GM21528 (cell line): ENCODE results near the gene MYO18B.

Source experiments
- ATAC-seq: cut with Tn5 transposase; IDR thresholded peaks from one replicate; pipeline ENCODE4 v1.9.1; 2021; ENCODE audit warnings: mild to moderate bottlenecking, moderate library complexity; ENCODE audit not compliant: unreplicated experiment, low FRiP score

MYO18B gene

GRCh38 chr22:25816522-25817059 is 74.6 kb downstream of the MYO18B start:
- no peak for ATAC-seq

DNA sequence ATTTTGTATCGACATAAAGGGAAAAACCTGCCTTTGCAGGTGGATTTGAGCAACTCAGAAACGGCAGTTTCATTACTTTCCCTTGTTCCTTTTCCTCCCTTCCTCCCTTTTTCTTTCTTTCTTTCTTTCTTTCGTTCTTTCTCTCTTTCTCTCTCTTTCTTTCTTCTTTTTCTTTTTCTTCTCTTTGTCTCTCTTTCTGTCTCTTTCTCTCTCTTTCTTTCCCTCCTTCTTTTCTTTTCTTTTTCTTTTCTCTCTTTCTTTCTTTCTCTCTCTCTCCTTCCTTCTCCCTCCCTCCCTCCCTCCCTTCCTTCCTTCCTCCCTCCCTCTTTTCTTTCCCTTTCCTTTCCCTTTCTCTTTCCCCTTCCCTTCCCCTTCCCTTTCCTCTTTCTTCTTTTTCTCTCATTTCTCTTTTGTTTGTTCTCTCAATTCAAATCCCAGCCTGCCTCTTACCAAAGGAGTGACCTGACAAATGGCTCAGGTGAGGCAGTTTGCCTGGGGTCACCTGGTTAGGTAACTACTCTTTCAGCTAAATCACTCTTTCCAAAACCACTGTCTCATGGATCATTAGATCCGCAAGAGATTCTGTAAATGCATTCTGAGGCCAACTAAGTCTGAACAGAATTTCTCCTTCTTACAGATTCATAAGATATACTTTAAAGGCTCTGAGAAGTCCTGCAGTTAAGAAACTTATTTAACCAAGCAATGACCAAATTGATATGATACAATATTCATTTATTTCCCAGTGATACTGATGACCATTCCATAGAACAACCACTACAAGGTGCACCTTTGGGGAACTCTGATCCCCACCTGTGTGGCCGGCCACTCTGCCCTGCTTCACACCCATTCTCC is 75.3 kb downstream of the MYO18B start:
- no peak for ATAC-seq

DNA sequence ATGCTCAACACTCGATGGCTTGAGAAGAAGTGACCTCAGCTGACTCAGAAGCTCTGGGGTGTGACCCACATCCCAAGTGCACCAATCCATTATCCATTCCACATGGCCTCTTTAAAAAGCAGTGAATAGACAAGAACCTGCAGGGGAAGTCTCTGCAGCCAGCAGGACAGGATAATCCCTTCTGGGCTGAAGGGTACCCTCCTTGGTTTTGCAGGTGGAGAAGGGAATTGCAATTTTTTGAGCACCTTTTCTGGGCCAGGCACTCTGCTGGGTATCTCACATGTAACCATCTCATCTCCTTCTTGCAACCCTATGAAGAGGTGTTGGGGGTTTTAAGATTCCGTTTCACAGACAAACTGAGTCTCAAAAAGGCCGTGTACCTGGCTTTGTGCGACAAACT is 76.6 kb downstream of the MYO18B start:
- ATAC-seq, result no peak

DNA sequence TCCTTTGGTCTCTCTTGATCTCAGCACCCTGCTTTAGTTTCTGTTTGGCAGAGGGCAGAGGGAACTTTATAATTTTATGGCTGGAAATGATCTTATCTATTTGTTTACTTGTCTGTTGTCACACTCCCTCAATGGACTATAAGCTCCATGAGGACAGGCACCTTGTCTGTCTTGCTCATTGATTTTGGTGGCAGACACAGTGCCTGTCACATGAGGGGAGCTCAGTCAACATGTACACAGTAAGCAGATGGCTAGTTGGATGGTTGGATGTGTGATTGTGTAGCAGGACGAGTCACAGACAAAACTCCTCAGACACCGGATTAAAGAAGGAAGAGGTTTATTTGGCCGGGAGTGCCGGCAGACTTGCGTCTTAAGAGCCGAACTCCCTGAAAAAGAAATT is 80.4 kb downstream of the MYO18B start:
- no peak for ATAC-seq

DNA sequence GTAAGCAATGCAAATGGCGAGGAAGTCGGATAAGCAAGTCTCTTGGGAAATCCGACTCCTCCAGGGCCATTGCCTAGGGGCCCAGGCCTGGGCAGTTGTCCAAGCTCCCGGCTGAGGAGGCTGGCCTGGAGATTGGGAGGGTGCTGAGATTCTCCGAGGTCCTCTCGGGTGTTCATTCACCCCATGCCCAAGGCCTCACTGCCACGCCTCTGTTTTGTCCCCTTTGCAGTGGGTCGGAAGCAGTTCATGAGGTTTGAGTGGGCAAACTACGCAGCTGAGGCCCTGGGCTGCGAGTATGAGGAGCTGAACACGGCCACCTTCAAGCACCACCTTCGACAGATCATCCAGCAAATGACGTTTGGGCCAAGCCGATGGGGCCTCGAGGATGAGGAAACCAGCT is 81.3 kb downstream of the MYO18B start:
- ATAC-seq, result no peak

GRCh38 chr22:25824828-25825423 is 82.9 kb downstream of the MYO18B start:
- ATAC-seq, result no peak

DNA sequence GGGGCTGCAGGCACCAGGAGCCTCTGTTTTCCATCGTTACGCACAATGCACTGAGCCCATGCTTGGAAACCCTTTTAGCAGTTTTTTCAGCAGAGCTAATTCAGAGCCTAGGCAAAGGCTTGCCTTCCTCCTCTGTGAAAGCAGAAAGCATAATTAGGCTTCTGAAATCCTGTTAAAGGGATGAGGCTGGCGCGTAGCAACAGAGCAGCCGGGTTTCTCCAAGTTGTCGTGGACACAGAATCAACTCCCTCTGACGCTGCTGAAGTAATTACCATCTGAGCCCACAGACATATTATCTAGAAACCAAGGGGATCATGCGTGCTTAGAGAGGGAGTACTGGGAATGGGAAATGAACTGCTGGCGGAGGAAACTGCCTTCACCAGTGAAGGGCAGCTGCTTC is 85.4 kb downstream of the MYO18B start:
- no peak for ATAC-seq

- ATAC-seq, result no peak
These were observed 86.4 kb downstream of the MYO18B start for GRCh38 chr22:25828422-25828821.

DNA sequence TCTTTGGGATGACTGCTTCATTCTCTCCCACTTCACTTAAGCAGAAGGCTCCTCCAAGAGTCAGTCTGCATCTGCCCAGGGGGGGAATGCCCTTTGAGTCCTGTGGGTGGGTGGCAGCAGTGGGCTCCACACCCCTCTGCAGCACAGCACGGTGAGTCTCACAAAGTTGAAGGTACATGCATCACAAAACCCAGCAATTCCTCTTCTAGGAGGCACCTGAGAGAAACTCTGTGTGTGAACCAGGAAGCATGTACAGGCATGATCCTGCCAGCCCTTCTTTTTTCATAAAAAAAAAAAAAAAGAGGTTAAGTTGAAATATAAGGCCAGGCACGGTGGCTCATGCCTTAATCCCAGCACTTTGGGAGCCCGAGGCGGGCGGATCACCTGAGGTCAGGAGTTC is 87.2 kb downstream of the MYO18B start:
- no peak for ATAC-seq

GRCh38 chr22:25829808-25830777 is 88.1 kb downstream of the MYO18B start:
- ATAC-seq, result no peak

- ATAC-seq, result no peak
These were observed 91.1 kb downstream of the MYO18B start for GRCh38 chr22:25833091-25833490.

DNA sequence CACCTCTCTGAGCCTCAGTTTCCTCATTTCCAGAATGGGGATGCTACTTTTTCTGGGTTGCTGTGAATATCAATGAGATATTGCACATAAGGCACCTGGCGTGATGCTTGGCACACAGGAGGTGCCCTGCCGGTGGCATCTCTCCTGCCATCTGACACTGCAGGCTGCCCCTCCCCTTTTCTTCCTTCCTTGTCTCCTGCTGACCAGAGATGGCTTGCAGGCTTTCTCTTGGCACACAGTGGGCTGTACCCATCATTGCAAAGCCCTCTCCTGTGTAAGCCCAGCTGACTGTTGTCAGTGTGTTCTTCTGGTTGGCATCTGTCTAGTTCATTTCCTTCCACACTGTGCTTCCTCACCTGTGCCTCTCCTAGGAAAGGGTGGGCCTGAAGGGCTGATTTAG is 91.7 kb downstream of the MYO18B start:
- ATAC-seq, result no peak

DNA sequence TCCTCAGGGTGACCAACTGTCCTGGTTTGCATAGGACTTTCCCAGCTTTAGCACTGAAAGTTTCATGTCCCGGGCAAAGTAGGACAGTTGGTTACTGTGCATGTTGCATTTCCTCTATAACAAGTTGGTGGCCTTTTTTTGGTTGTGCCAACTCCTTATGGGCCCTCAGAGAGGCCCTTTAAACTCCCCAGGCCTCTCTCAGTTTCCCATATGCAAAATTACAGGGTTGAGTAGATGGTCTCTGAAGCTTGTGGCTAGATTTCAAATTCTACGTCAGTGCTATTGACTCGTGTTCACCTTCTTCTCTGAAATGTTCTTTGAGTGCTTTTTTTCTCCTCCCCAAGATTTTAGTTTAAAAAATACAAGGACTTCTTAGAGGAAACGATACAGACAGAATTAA is 92.5 kb downstream of the MYO18B start:
- no peak for ATAC-seq

DNA sequence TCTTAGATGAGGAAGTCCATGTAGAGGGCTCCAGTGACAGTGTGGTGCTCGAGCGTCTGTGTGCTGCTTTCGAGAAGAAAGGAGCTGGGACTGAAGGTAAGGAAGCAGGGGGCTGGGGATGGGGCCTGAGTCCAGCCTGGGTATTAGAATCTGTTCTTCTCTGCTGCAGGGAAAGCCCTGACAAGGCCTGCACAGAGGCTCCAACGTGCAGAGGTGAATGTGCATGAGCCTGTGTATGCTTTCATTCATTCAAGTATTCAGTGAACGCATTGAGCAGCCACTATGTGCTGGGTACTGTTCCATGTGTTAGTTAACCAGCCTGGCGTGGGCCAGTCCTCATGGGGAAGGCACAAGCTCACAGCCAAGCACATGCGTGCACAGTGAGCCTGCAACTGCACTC is 93.4 kb downstream of the MYO18B start:
- ATAC-seq, result no peak

DNA sequence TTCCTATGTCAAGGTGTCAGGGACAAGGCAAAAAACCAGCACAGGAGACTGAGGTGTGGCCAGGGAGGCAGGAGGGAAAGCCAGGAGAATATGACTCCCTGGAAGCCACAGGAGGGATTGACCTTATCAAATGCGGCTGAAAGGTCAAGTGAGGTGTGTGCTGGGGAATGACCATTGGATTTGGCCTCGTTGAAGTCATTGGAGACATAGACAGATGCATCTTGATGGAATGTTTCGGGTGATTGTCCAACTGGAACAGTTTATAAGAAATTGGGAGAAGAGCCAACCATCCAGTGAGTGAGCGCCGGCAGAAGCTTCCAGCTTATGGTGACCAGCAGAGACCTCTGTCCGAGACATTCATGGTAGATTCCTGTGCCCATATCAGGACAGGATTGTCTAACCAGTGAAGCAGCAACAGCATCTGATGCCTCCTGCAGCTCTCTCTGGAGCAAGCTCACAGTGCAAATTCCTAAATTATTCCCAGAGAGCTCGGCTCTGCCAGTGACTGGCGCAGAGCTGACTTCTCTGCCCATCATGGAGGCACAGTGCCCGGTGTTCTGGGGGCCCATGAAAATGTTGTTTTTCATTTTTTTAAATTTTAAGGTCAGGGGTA is 95.4 kb downstream of the MYO18B start:
- no peak for ATAC-seq

GRCh38 chr22:25838960-25839741 is 97.2 kb downstream of the MYO18B start:
- ATAC-seq, result no peak

GRCh38 chr22:25839755-25840154 is 97.8 kb downstream of the MYO18B start:
- ATAC-seq, result no peak

GRCh38 chr22:25840167-25840566 is 98.2 kb downstream of the MYO18B start:
- ATAC-seq, result no peak

DNA sequence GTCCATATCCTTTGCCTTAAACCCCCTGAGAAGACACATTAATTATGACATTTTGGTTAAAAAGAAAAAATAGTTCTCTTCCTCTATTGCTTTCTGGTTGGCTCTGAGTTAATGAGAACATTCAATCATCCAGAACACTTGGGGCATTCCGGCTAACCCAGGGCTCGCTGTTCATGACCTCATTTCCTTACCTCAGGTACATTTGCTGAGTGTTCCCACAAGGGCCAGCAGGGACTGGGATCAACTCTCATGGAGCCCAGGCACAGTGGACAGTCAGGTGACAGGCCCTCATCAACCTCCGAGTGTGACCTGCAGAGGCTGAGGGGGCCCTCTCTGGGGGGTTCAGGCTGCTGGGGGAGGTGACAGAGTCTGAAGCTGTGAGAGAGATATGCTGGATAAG is 98.9 kb downstream of the MYO18B start:
- ATAC-seq, result no peak

DNA sequence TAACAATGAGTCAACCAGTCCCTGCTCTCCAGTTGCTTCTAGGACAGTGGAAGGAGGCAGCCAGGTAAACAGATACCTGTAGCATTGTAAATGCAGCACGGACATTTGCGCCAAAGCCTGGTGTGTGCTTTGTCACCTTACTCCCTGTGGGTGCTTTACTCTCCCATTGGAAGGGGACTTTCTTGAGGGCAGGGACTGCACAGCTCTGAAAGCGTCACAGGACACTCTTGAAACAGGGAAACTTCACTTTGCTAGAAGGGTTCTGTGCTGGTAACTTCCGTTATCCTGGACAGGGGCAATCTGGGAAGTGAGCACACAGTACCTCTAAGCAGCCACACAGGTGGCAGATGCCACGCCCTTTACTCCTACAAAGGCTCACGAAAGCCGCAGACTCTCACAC is 99.8 kb downstream of the MYO18B start:
- ATAC-seq, result no peak
